ENCODE measurements around the gene ST8SIA1. TPM values are rescaled to one million over a fixed set of nuclear protein-coding genes. Genes with fewer than 3 reads are reported as not detected.
A peak's percentile ranks its signal among the peaks of the same experiment; 100 is the strongest.

Gene ST8SIA1
- total RNA-seq, 1 donor from 2014 or later, result 22.0 TPM

- H3K4me1 Mint-ChIP-seq (ENCODE audit: low read depth, unreplicated experiment), result peaks cover 17% of the 10 kb centered on the region
- H3K27ac Mint-ChIP-seq (ENCODE audit: unreplicated experiment), result no peak overlapping the region
- peaks cover 2% of the 10 kb centered on the region for H3K27me3 Mint-ChIP-seq (ENCODE audit: unreplicated experiment)
- no peak for TF ChIP-seq CTCF (IDR thresholded peaks at IDR 0.05; ENCODE audit: partially characterized antibody, unreplicated experiment)
- no peak overlapping the region for H3K4me3 Mint-ChIP-seq (ENCODE audit: unreplicated experiment)
- H3K36me3 Mint-ChIP-seq (ENCODE audit: unreplicated experiment), result no peaks in the 10 kb centered on the region
- H3K9me3 Mint-ChIP-seq (ENCODE audit: unreplicated experiment), result peaks cover 2% of the 10 kb centered on the region
- no peak for DNase-seq
These were observed 65.5 kb downstream of the ST8SIA1 start for GRCh38 chr12:22268973-22269372.

- peaks cover 8% of the 10 kb centered on the region for H3K9me3 Mint-ChIP-seq (ENCODE audit: unreplicated experiment)
- no peak overlapping the region for H3K27ac Mint-ChIP-seq (ENCODE audit: unreplicated experiment)
- no peak for TF ChIP-seq CTCF (IDR thresholded peaks at IDR 0.05; ENCODE audit: partially characterized antibody, unreplicated experiment)
- no peak overlapping the region for H3K4me3 Mint-ChIP-seq (ENCODE audit: unreplicated experiment)
- no peaks in the 10 kb centered on the region for H3K36me3 Mint-ChIP-seq (ENCODE audit: unreplicated experiment)
- H3K27me3 Mint-ChIP-seq (ENCODE audit: unreplicated experiment), result peaks cover 4% of the 10 kb centered on the region
- DNase-seq, result no peak
- peaks cover 17% of the 10 kb centered on the region for H3K4me1 Mint-ChIP-seq (ENCODE audit: low read depth, unreplicated experiment)
These were observed 66.1 kb downstream of the ST8SIA1 start for GRCh38 chr12:22268406-22268805.

GRCh38 chr12:22266101-22266500 lies 68.4 kb downstream of the ST8SIA1 start:
- H3K27ac Mint-ChIP-seq (ENCODE audit: unreplicated experiment), result no peak overlapping the region
- H3K4me1 Mint-ChIP-seq (ENCODE audit: low read depth, unreplicated experiment), result peaks cover 17% of the 10 kb centered on the region
- no peak for TF ChIP-seq CTCF (IDR thresholded peaks at IDR 0.05; ENCODE audit: partially characterized antibody, unreplicated experiment)
- H3K27me3 Mint-ChIP-seq (ENCODE audit: unreplicated experiment), result peaks cover 4% of the 10 kb centered on the region
- no peaks in the 10 kb centered on the region for H3K36me3 Mint-ChIP-seq (ENCODE audit: unreplicated experiment)
- H3K9me3 Mint-ChIP-seq (ENCODE audit: unreplicated experiment), result peaks cover 10% of the 10 kb centered on the region
- DNase-seq, result no peak
- no peak overlapping the region for H3K4me3 Mint-ChIP-seq (ENCODE audit: unreplicated experiment)

- H3K27ac Mint-ChIP-seq (ENCODE audit: unreplicated experiment), result peak overlapping the region; percentile 84
- no peaks in the 10 kb centered on the region for H3K36me3 Mint-ChIP-seq (ENCODE audit: unreplicated experiment)
- peak overlapping the region; percentile 18 for H3K4me3 Mint-ChIP-seq (ENCODE audit: unreplicated experiment)
- no peak for DNase-seq
- peaks cover 17% of the 10 kb centered on the region for H3K4me1 Mint-ChIP-seq (ENCODE audit: low read depth, unreplicated experiment)
- H3K27me3 Mint-ChIP-seq (ENCODE audit: unreplicated experiment), result peaks cover 4% of the 10 kb centered on the region
- peaks cover 10% of the 10 kb centered on the region for H3K9me3 Mint-ChIP-seq (ENCODE audit: unreplicated experiment)
- TF ChIP-seq CTCF (IDR thresholded peaks at IDR 0.05; ENCODE audit: partially characterized antibody, unreplicated experiment), result no peak
These were observed 70.1 kb downstream of the ST8SIA1 start for GRCh38 chr12:22264380-22264779.

GRCh38 chr12:22262309-22262708 lies 72.2 kb downstream of the ST8SIA1 start:
- H3K36me3 Mint-ChIP-seq (ENCODE audit: unreplicated experiment), result no peaks in the 10 kb centered on the region
- peak overlapping the region; percentile 18 for H3K4me3 Mint-ChIP-seq (ENCODE audit: unreplicated experiment)
- peak; percentile 24 for DNase-seq
- peaks cover 10% of the 10 kb centered on the region for H3K9me3 Mint-ChIP-seq (ENCODE audit: unreplicated experiment)
- no peak for TF ChIP-seq CTCF (IDR thresholded peaks at IDR 0.05; ENCODE audit: partially characterized antibody, unreplicated experiment)
- H3K4me1 Mint-ChIP-seq (ENCODE audit: low read depth, unreplicated experiment), result peaks cover 17% of the 10 kb centered on the region
- H3K27me3 Mint-ChIP-seq (ENCODE audit: unreplicated experiment), result peaks cover 7% of the 10 kb centered on the region
- peak overlapping the region; percentile 63 for H3K27ac Mint-ChIP-seq (ENCODE audit: unreplicated experiment)

All from glutamatergic neuron (in vitro differentiated cells).